Measurements from ENCODE around the gene C10orf90. TPM values are rescaled to one million over a fixed set of nuclear protein-coding genes. Genes with fewer than 3 reads are reported as not detected.

C10orf90 gene
- total and polyA plus RNA-seq, 2 of the 8 experiments (the other 6 are each of a cell fraction or from before 2014, with no cell fraction given) = 0.21 TPM; not detected in 1

- no peak overlapping the region for H2BK20ac ChIP-seq (ENCODE audit: low read length)
- H3K36me3 ChIP-seq (ENCODE audit: control insufficient read depth in 2 of 4, insufficient read depth in 4 of 4, low read length in 3 of 4) = no peaks in the 10 kb centered on the region
- H3K56ac ChIP-seq (replicated peaks; ENCODE audit: insufficient read length, low read depth, low read length) = no peak overlapping the region
- no peak overlapping the region for H4K91ac ChIP-seq (replicated peaks; ENCODE audit: insufficient read length, low read length)
- H3K23ac ChIP-seq (ENCODE audit: insufficient read length) = no peak overlapping the region
- no peak overlapping the region for H2BK5ac ChIP-seq (ENCODE audit: low read depth, low read length)
- H3K14ac ChIP-seq (ENCODE audit: insufficient read length) = no peak overlapping the region
- H3K4me3 ChIP-seq (ENCODE audit: extremely low read depth in 1 of 4, insufficient read depth in 2 of 4, low read depth in 3 of 4, low read length in 4 of 4) = no peak overlapping the region
- POLR2A ChIA-PET (ENCODE audit: partially characterized antibody) = no interaction called here
- WGBS, 2 experiments (ENCODE audit: extremely low coverage in 1 of 2, insufficient coverage in 1 of 2, insufficient read length in 1 of 2, insufficient replicate concordance in 2 of 2, low coverage in 1 of 2, low lambda C conversion rate in 2 of 2, missing lambda C conversion rate in 1 of 2) = 81% methylated on average over 1 of the region's 1 CpG; no CpG with 5 or more reads in 1 of the 2 experiments
- H3K23me2 ChIP-seq (ENCODE audit: low read depth, low read length) = no peaks in the 10 kb centered on the region
- no peak overlapping the region for H3K4me2 ChIP-seq (ENCODE audit: insufficient read depth in 1 of 2, low read depth in 2 of 2, low read length in 2 of 2)
- no peak overlapping the region for H3K4ac ChIP-seq (replicated peaks; ENCODE audit: insufficient read length, low read depth, low read length)
- DNase-seq (ENCODE audit: low read depth in 1 of 2, low spot score in 2 of 2) (no peak), FAIRE-seq (no peak)
- no peak overlapping the region for H2BK120ac ChIP-seq (replicated peaks; ENCODE audit: low read depth, low read length)
- no peaks in the 10 kb centered on the region for H3K79me1 ChIP-seq (ENCODE audit: low read depth, low read length)
- CTCF ChIA-PET (ENCODE audit: partially characterized antibody) = interaction anchor here (1.4 kb wide), 1 partner anchor 9 kb away, joined by 3 read pairs; no protein-coding TSS in a partner anchor
- no peak overlapping the region for H4K8ac ChIP-seq (ENCODE audit: extremely low read depth, insufficient read depth, low read length)
- H3K4me1 ChIP-seq (replicated peaks in 1 of 4; ENCODE audit: control insufficient read depth in 3 of 4, insufficient read depth in 4 of 4, low read length in 3 of 4) = no peaks in the 10 kb centered on the region
- H3K18ac ChIP-seq (ENCODE audit: extremely low read depth, low read length) = no peak overlapping the region
- no peak overlapping the region for H3K9ac ChIP-seq (replicated peaks in 1 of 4; ENCODE audit: extremely low read depth in 1 of 4, low read depth in 3 of 4, low read length in 3 of 4)
- H3K27ac ChIP-seq (ENCODE audit: low read depth, low read length) = no peak overlapping the region
- no peaks in the 10 kb centered on the region for H3K79me2 ChIP-seq (ENCODE audit: control insufficient read depth in 1 of 2, insufficient read depth in 2 of 2, low read length in 2 of 2)
- H4K5ac ChIP-seq (ENCODE audit: insufficient read length, low read depth, low read length) = no peak overlapping the region
- no peaks in the 10 kb centered on the region for H3K27me3 ChIP-seq (replicated peaks in 1 of 4; ENCODE audit: control insufficient read depth in 3 of 4, extremely low read depth in 1 of 4, insufficient read depth in 3 of 4, low read length in 3 of 4)
- H2AK5ac ChIP-seq (ENCODE audit: low read depth, low read length) = no peak overlapping the region
- H4K20me1 ChIP-seq (replicated peaks in 1 of 2; ENCODE audit: control insufficient read depth in 1 of 2, insufficient read depth in 2 of 2, low read length in 2 of 2) = no peaks in the 10 kb centered on the region
- H2BK15ac ChIP-seq (ENCODE audit: low read length) = no peak overlapping the region
- H2BK12ac ChIP-seq (ENCODE audit: low read depth, low read length) = no peak overlapping the region
- TF ChIP-seq SIN3A (conservative IDR thresholded peaks at IDR 0.05 in 1 of 2, IDR thresholded peaks at IDR 0.05 in 1 of 2; ENCODE audit: low read depth in 1 of 2, low read length in 2 of 2) = no peak
- TF ChIP-seq RBBP5 (IDR thresholded peaks at IDR 0.05; ENCODE audit: borderline replicate concordance, low read depth, low read length) = no peak
- TF ChIP-seq TAF1 (IDR thresholded peaks at IDR 0.05; ENCODE audit: low read depth, low read length) = no peak
- 0 out of 4 replicates have a peak, but pooled peaks cover 0 to under 1% of the 10 kb centered on the region in 2 experiments for H3K9me3 ChIP-seq (ENCODE audit: insufficient read depth in 2 of 2, low read depth in 1 of 2, low read length in 1 of 2)
- H2AFZ ChIP-seq (ENCODE audit: low read length) = no peak overlapping the region
These were observed 45.9 kb upstream of the C10orf90 start for GRCh38 chr10:126716366-126716765.

Data from H1 (cell line).